GM12878 (cell line): ENCODE results near the gene MINPP1. TPM values are rescaled to one million over a fixed set of nuclear protein-coding genes. Genes with fewer than 3 reads are reported as not detected.

ENCODE experiments used
- ATAC-seq: fragments of 200-7000 bp; cut with Tn5 transposase; 3 replicates; pipeline ENCODE4 v1.9.1; 2020; ENCODE audit warnings: mild to moderate bottlenecking, moderate library complexity
- BruUV-seq: library from RNA; stranded (reverse); fragments of 400-500 nt; replicated peaks from 2 replicates; lab custom pipeline; 2021; lab: Mats Ljungman, UMichigan
- CTCF ChIA-PET: fragments of 300-600 bp; sonication (Branson Sonifier 250); formaldehyde crosslinking; extraction: SDS; loops from one replicate; lab custom pipeline; 2021; ENCODE audit warnings: inconsistent platforms; lab: Yijun Ruan, JAX
- POLR2A ChIA-PET: fragments of 350-600 bp; formaldehyde crosslinking; extraction: SDS; loops from one replicate; lab custom pipeline; 2021; ENCODE audit warnings: inconsistent platforms; lab: Charles Lee
- RAD21 ChIA-PET: fragments of 300-600 bp; sonication (Branson Sonifier 250); formaldehyde crosslinking; loops from one replicate; lab custom pipeline; 2023; ENCODE audit warnings: antibody characterized with exemption; ENCODE audit not compliant: unreplicated experiment; lab: Charles Lee
- SMC1A ChIA-PET: fragments of 300-600 bp; sonication (Branson Sonifier 250); formaldehyde crosslinking; loops from one replicate; lab custom pipeline; 2023; ENCODE audit not compliant: unreplicated experiment, uncharacterized antibody; lab: Charles Lee
- DNase-seq: peaks from one replicate; pipeline ENCODE4 v3.0.0-alpha.2; 2011; ENCODE audit warnings: low read depth, low spot score
- FAIRE-seq: peaks from 3 replicates; lab custom pipeline; 2011; peaks lifted over from hg19 to GRCh38; lab: Jason Lieb, UNC
- H2AFZ ChIP-seq: 2 replicates; pipeline ENCODE4 v1.6.0; 2011; ENCODE audit warnings: low read depth, low read length, control low read depth; ENCODE audit not compliant: control insufficient read depth
- H3K27ac ChIP-seq: 2 replicates; pipeline ENCODE4 v1.5.1; 2011; ENCODE audit warnings: control low read depth; ENCODE audit not compliant: control insufficient read depth, insufficient read depth
- H3K27me3 ChIP-seq, 2 experiments: replicated peaks in 1 of 2; 2 replicates each; pipeline versions ENCODE4 v1.6.0 to v1.6.1; 2011; ENCODE audit warnings: low read length in 1 of 2; ENCODE audit not compliant: control insufficient read depth in 2 of 2, insufficient read depth in 2 of 2
- H3K36me3 ChIP-seq, 2 experiments: 2 replicates each; pipeline ENCODE4 v1.5.1; 2011; ENCODE audit warnings: low read length in 1 of 2; ENCODE audit not compliant: control insufficient read depth in 2 of 2, insufficient read depth in 2 of 2
- H3K4me1 ChIP-seq: 2 replicates; pipeline ENCODE4 v1.6.1; 2011; ENCODE audit warnings: mild to moderate bottlenecking, low read length, moderate library complexity, mixed read lengths; ENCODE audit not compliant: control insufficient read depth, insufficient read depth
- H3K4me2 ChIP-seq: 2 replicates; pipeline ENCODE4 v1.6.0; 2011; ENCODE audit warnings: control low read depth; ENCODE audit not compliant: control insufficient read depth, insufficient read depth
- H3K4me3 ChIP-seq: fragments of 200-600 bp; sonication (generic); 2 replicates; pipeline ENCODE4 v1.5.1; 2016
- H3K79me2 ChIP-seq: 2 replicates; pipeline ENCODE4 v1.6.0; 2011; ENCODE audit warnings: low read length; ENCODE audit not compliant: control insufficient read depth, insufficient read depth
- H3K9ac ChIP-seq: 2 replicates; pipeline ENCODE4 v1.8.0; 2011; ENCODE audit warnings: low read length, control low read depth, mixed read lengths; ENCODE audit not compliant: control insufficient read depth, insufficient read depth
- H3K9me3 ChIP-seq: replicated peaks from 3 replicates; pipeline ENCODE4 v1.5.1; 2011; ENCODE audit warnings: mild to moderate bottlenecking, low read length; ENCODE audit not compliant: control insufficient read depth, insufficient read depth
- H4K20me1 ChIP-seq: 2 replicates; pipeline ENCODE4 v1.6.0; 2011; ENCODE audit not compliant: control insufficient read depth, insufficient read depth
- CEBPB ChIP-seq, 2 experiments: fragments of 150-350 bp in 1 of 2; IDR thresholded peaks; 2 replicates each; pipeline ENCODE4 v1.6.1; 2012 to 2014; ENCODE audit warnings: low read depth in 2 of 2, low read length in 2 of 2, borderline replicate concordance in 1 of 2, inconsistent platforms in 1 of 2
- CREB1 ChIP-seq: IDR thresholded peaks from 2 replicates; pipeline ENCODE4 v1.6.1; 2012; ENCODE audit warnings: low read depth, mild to moderate bottlenecking, inconsistent platforms
- MEF2A ChIP-seq: IDR thresholded peaks from 2 replicates; pipeline ENCODE4 v1.6.1; 2011; ENCODE audit warnings: low read depth, mild to moderate bottlenecking, low read length, moderate library complexity; ENCODE audit not compliant: insufficient read depth
- MYB ChIP-seq: fragments of 150-350 bp; IDR thresholded peaks from 2 replicates; pipeline ENCODE4 v1.6.1; 2014; ENCODE audit warnings: mild to moderate bottlenecking, low read depth, low read length, borderline replicate concordance
- POLR2AphosphoS2 ChIP-seq: IDR thresholded peaks from 2 replicates; pipeline ENCODE4 v1.6.1; 2011; ENCODE audit warnings: low read depth, mild to moderate bottlenecking, low read length, improper control_type of control experiment, moderate library complexity
- RFX5 ChIP-seq: IDR thresholded peaks from 2 replicates; pipeline ENCODE4 v1.6.1; 2011; ENCODE audit warnings: low read depth, low read length, improper control_type of control experiment
- SMAD5 ChIP-seq: IDR thresholded peaks from 2 replicates; pipeline ENCODE4 v1.6.1; 2016; ENCODE audit warnings: antibody characterized with exemption, low read depth
- SPI1 ChIP-seq: IDR thresholded peaks from 2 replicates; pipeline ENCODE4 v1.6.1; 2011; ENCODE audit warnings: low read depth, mild to moderate bottlenecking, low read length, moderate library complexity, borderline replicate concordance; ENCODE audit not compliant: insufficient read depth
- WGBS: methylation state at CpG from one replicate; pipeline ENCODE4 v1.1.6; 2016; ENCODE audit warnings: low lambda C conversion rate; ENCODE audit not compliant: insufficient replicate concordance, insufficient coverage; ENCODE audit errors: missing lambda C conversion rate; 5-methylcytosine and 5-hydroxymethylcytosine counted together
- in situ Hi-C: fragments of 300-500 bp; cut with MboI; formaldehyde crosslinking; loops from 9 replicates; pipeline ENCODE4 v1.14.3; 2018; ENCODE audit warnings: mixed read lengths
- intact Hi-C: fragments of 100-400 bp; cut with micrococcal nuclease; formaldehyde crosslinking; loops from one replicate; pipeline ENCODE4 v1.14.2; 2022; ENCODE audit not compliant: unreplicated experiment
- microRNA-seq: library from miRNA; unstranded; fragments of <30 nt; microRNA quantifications from one replicate; pipeline ENCODE4, GENCODE V29; 2018
- polyA plus RNA-seq, 11 experiments: library from polyadenylated mRNA; depleted of rRNA in 4 of 11; unstranded in 6 of 11; stranded (reverse) in 5 of 11; fragments of >200 nt; fragmentation: Nextera tagmentation in 4 of 11; fragmentation: Illumina TruSeq in 1 of 11; extraction: Ambion mirVana in 4 of 11; extraction: Trizol in 1 of 11; gene quantifications; 1 replicate in 1 of 11; 2 replicates in 10 of 11; pipeline versions ENCODE4 v1.2.1 to v1.2.3, GENCODE V29; 2011 to 2016; ENCODE audit warnings: inconsistent platforms in 2 of 11, missing spikeins in 2 of 11, low read depth in 1 of 11
- total RNA-seq, 4 experiments: library from RNA; depleted of rRNA in 3 of 4; stranded (reverse); fragments of >200 nt in 3 of 4; fragmentation: Illumina TruSeq in 1 of 4; extraction: Trizol in 1 of 4; gene quantifications; 2 replicates each; pipeline versions ENCODE4 v1.2.1 to v1.2.3, GENCODE V29; 2013 to 2021
- TF ChIP-seq, protein P1 (sequence below): fragments of 450-650 bp; IDR thresholded peaks from 2 replicates; pipeline ENCODE4 v1.6.1; 2016; ENCODE audit warnings: mild to moderate bottlenecking

Gene MINPP1
- total and polyA plus RNA-seq, 10 of the 15 experiments (the other 5 are each of a cell fraction or from before 2014, with no cell fraction given): 3.9 to 29.2 (median 10.7) TPM

DNA sequence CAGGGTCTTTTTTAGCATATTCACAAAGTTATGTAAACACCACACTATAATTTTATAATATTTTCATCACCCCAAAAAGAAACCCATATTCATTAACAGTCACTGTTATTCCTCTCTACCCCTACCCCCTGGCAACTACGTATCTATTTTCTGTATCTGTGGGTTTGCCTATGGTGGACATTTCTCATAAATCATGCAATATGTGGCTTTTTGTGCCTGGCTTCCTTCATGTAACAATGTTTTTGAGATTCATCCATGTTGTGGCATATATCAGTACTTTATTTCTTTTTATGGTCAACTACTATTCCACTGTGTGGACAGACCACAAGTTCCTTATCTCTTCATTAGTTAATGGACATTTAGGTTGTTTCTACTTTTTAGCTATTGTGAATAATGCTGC lies 95.9 kb downstream of the MINPP1 start:
- no peak for FAIRE-seq
- SMC1A ChIA-PET: no interaction called here

More for the DNA sequence above, 95.9 kb downstream of the MINPP1 start:
- Histone ChIP-seq H2AFZ (no peak overlapping the region), H3K4me2 (no peak overlapping the region), H3K79me2 (no peaks in the 10 kb centered on the region), H4K20me1 (no peaks in the 10 kb centered on the region), H3K9me3 (no peaks in the 10 kb centered on the region; the same call in 2 of the 3 replicates), H3K4me1 (peaks cover 5% of the 10 kb centered on the region), H3K4me3 (no peak overlapping the region), H3K27ac (no peak overlapping the region), H3K36me3 (no peaks in the 10 kb centered on the region), H3K9ac (no peak overlapping the region), H3K27me3 (no peaks in the 10 kb centered on the region)
- BruUV-seq: no TSS peak
- CTCF ChIA-PET: no interaction called here
- ATAC-seq (no peak), DNase-seq (no peak)
- WGBS: 96% methylated on average over 1 of the region's 1 CpG
- TF ChIP-seq CREB1 (no peak), SMAD5 (no peak), RFX5 (no peak), MYB (no peak), CEBPB (IDR thresholded peaks at IDR 0.05; ENCODE audit: borderline replicate concordance in 1 of 2, low read depth in 2 of 2, low read length in 2 of 2) (no peak), SPI1 (no peak), MEF2A (no peak), POLR2AphosphoS2 (no peak)
- TF ChIP-seq, protein P1, sequence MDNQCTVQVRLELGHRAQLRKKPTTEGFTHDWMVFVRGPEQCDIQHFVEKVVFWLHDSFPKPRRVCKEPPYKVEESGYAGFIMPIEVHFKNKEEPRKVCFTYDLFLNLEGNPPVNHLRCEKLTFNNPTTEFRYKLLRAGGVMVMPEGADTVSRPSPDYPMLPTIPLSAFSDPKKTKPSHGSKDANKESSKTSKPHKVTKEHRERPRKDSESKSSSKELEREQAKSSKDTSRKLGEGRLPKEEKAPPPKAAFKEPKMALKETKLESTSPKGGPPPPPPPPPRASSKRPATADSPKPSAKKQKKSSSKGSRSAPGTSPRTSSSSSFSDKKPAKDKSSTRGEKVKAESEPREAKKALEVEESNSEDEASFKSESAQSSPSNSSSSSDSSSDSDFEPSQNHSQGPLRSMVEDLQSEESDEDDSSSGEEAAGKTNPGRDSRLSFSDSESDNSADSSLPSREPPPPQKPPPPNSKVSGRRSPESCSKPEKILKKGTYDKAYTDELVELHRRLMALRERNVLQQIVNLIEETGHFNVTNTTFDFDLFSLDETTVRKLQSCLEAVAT: no peak
- intact Hi-C loops: no loop called here
- in situ Hi-C loops: no loop called here
- POLR2A ChIA-PET: no interaction called here
- RAD21 ChIA-PET: no interaction called here

Small RNA genes within 50 kb of the gene (microRNA-seq; reads per million reads assigned to microRNA genes)
- gene MIR4678: not detected

Other genes starting within 250 kb of the MINPP1 start
- 1.2 TPM in 2 replicates for gene NUTM2D, start 147.1 kb upstream of the MINPP1 start, total RNA-seq (2014; rRNA removed)
- gene NUTM2D, start 147.1 kb upstream of the MINPP1 start, total RNA-seq (2014; rRNA removed; fragmentation: Illumina TruSeq; extraction: Trizol): 0.89 and 1.0 TPM in 2 replicates
- 1.6 and 1.8 TPM in 2 replicates for gene NUTM2D, start 147.1 kb upstream of the MINPP1 start, total RNA-seq (2021)
- 0.37 and 0.60 TPM in 2 replicates for gene NUTM2D, start 147.1 kb upstream of the MINPP1 start, polyA plus RNA-seq (2011; rRNA removed)
- gene NUTM2D, start 147.1 kb upstream of the MINPP1 start, polyA plus RNA-seq (2014; fragmentation: Illumina TruSeq; extraction: Trizol): 0.52 and 1.3 TPM in 2 replicates
- gene NUTM2D, start 147.1 kb upstream of the MINPP1 start, polyA plus RNA-seq (2014; fragmentation: Nextera tagmentation; extraction: Ambion mirVana): not detected
- 1.2 and 1.4 TPM in 2 replicates for gene NUTM2D, start 147.1 kb upstream of the MINPP1 start, polyA plus RNA-seq (2014; rRNA removed)
- under 1 TPM; 0.15 to 0.21 TPM for gene NUTM2D, start 147.1 kb upstream of the MINPP1 start, polyA plus RNA-seq (2016; fragmentation: Nextera tagmentation; extraction: Ambion mirVana)
- 0.34 and 2.0 TPM in 2 replicates for gene PAPSS2, start 155.0 kb downstream of the MINPP1 start, total RNA-seq (2014; rRNA removed)
- gene PAPSS2, start 155.0 kb downstream of the MINPP1 start, total RNA-seq (2014; rRNA removed; fragmentation: Illumina TruSeq; extraction: Trizol): 0.37 and 0.40 TPM in 2 replicates
- gene PAPSS2, start 155.0 kb downstream of the MINPP1 start, total RNA-seq (2021): 2.1 and 2.2 TPM in 2 replicates
- gene PAPSS2, start 155.0 kb downstream of the MINPP1 start, polyA plus RNA-seq (2011; rRNA removed): 0.07 and 0.15 TPM in 2 replicates
- 0.57 and 0.74 TPM in 2 replicates for gene PAPSS2, start 155.0 kb downstream of the MINPP1 start, polyA plus RNA-seq (2014; fragmentation: Illumina TruSeq; extraction: Trizol)
- gene PAPSS2, start 155.0 kb downstream of the MINPP1 start, polyA plus RNA-seq (2014; fragmentation: Nextera tagmentation; extraction: Ambion mirVana): under 1 TPM; 0.29 to 0.31 TPM
- 0.24 and 0.32 TPM in 2 replicates for gene PAPSS2, start 155.0 kb downstream of the MINPP1 start, polyA plus RNA-seq (2014; rRNA removed)
- 1 to 10 TPM; 1.2 to 1.5 TPM for gene PAPSS2, start 155.0 kb downstream of the MINPP1 start, polyA plus RNA-seq (2016; fragmentation: Nextera tagmentation; extraction: Ambion mirVana)